ENCODE data around the gene NTM.

The NTM gene

GRCh38 chr11:131549770-131550169, 179.4 kb downstream of the NTM start:
- no peak for DNase-seq (ENCODE audit: low spot score)

DNA sequence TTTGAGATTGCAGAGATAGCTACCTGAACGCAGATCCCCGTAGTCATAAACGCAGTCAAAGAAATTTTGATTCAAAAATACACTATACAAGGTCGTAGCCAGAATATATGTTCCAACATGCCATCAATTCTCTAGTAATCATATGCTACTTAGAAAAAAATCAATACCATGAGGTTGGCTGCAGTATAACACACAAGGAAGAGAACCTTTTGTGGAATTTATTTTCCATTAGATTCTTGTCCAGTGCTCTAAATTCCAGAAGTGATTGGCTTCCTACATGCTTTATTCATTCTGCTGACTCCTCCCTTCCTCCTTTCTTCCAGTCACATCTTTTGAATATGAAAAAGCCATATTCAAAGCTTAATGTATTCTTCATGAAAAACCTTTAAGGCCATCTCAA, 189.9 kb downstream of the NTM start:
- no peak for DNase-seq (ENCODE audit: low spot score)

GRCh38 chr11:131561501-131561900, 191.1 kb downstream of the NTM start:
- DNase-seq (ENCODE audit: low spot score), result no peak

DNA sequence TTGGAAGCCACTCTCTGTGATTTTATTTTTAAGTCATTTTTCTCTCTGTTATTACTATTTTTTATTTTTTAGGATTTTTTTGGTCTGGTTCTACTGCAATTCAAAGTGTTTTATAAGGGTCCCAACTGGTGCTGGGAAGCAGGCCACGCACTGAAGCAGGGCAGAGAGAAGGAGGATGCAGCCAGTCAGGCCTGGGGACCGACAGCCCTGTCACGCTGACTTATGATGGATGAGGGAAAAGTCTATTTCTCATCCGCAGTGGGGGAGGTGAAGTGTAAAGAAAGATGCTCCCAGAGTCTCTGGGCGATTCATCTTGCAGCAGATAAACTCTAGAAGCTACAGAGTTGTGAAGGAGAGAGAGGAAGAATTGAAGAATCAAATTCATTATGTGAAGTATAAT, 191.6 kb downstream of the NTM start:
- DNase-seq (ENCODE audit: low spot score), result no peak

GRCh38 chr11:131568318-131568717, 197.9 kb downstream of the NTM start:
- DNase-seq (ENCODE audit: low spot score), result no peak

GRCh38 chr11:131571571-131571970, 201.2 kb downstream of the NTM start:
- DNase-seq (ENCODE audit: low spot score), result no peak

GRCh38 chr11:131572423-131572822, 202.0 kb downstream of the NTM start:
- no peak for DNase-seq (ENCODE audit: low spot score)

GRCh38 chr11:131579932-131580387, 209.5 kb downstream of the NTM start:
- no peak for DNase-seq (ENCODE audit: low spot score)

DNA sequence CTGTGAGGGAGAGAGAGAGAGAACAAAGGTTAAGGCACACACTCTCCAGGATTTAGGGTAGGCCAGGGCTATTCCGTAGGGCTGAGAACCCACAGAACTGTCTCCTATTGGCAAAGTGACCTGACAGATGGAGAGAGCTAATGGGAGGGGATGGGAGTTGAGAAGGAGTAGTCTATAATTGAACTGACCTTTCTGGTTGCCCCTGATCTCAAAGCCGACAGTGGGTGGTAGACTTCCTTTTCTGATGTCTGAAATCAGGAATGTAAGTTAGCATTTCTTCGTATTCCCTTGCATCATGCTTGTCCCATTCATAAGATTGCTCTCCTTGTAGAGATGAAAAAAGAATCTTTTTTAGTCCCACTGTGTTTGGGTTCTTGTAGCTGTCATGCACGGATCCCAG, 210.1 kb downstream of the NTM start:
- no peak for DNase-seq (ENCODE audit: low spot score)

DNA sequence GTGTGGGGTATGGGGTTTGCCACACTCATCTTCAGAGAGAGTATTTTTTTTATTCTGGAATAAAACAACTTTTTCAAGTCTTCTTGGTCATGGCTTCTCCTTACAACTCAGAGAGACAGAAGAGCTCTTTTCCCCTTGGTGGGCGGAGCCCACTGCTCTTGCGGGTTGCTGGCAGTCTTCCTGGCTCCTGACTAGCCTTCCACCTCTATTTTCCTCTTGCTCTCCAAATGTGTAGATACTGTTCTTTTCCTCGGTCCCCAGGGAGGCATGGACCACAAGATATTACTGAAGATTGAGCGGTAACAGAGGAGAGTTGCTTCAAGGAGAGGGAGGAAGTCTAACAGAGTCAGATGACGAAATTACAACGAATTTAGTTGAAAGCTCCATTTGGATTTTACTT, 210.6 kb downstream of the NTM start:
- no peak for DNase-seq (ENCODE audit: low spot score)

- no peak for DNase-seq (ENCODE audit: low spot score)
Measured at GRCh38 chr11:131582021-131582525, 211.7 kb downstream of the NTM start.

- DNase-seq (ENCODE audit: low spot score), result no peak
Measured at GRCh38 chr11:131583421-131583820, 213.0 kb downstream of the NTM start.

DNA sequence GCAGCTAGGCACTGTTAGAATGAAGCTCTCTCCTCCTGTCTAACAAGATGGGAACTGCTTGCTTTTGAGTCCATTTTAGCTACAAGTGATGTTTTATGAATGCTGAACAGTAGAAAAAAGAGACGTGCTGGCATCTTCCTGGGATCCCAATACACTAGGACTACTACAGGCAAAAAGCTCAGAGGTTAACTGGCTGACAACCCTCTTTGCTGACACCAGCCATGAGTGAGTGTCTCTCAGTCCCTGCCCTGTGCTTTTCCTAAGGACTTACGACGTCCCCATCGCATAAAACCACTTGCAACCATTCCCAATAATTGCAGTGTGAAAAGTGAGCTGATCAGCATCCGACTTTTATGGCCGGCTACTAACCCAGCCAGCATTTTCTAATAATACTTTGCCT, 213.5 kb downstream of the NTM start:
- no peak for DNase-seq (ENCODE audit: low spot score)

- no peak for DNase-seq (ENCODE audit: low spot score)
Measured at GRCh38 chr11:131584785-131585592, 214.6 kb downstream of the NTM start.

DNA sequence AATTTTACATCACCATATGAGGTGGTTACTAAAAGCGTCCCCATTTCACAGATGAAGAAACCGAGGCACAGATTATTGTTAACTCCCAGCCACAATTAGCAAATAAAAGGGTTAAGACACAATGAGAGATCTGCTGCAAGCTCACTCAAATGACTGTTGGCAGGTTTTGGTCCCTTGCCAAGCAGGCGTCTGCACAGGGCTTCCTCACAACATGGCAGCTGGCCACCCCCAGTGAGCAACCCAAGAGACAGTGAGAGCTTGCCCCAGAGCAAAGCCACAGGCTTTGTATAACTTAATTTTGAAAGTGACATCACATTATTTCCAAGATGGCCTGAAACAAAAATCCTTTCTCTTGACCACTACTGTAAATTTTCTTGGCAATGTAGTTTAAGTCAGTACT, 217.6 kb downstream of the NTM start:
- DNase-seq (ENCODE audit: low spot score), result no peak

- no peak for DNase-seq (ENCODE audit: low spot score)
Measured at GRCh38 chr11:131591051-131591461, 220.6 kb downstream of the NTM start.

GRCh38 chr11:131592152-131592551, 221.7 kb downstream of the NTM start:
- no peak for DNase-seq (ENCODE audit: low spot score)

DNA sequence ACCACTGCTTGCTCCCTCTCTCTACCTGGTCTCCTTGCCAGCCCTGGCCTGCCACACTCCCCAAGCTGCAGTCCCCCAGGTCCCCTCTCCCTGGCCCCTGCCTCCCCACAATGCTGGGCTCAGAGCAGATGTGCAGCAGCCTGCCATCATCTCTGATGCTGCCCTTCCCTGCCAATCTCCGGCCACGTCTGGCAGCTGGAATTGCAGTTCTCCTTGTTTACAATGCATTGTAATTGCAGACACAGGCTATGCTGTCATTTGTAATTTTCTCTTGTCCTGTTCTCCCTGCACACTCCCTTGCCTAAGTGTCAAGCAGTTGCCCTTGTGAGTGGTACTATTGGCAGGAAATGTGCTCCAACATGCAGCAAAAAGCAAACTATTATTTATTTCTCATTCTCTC, 222.3 kb downstream of the NTM start:
- DNase-seq (ENCODE audit: low spot score), result no peak

DNA sequence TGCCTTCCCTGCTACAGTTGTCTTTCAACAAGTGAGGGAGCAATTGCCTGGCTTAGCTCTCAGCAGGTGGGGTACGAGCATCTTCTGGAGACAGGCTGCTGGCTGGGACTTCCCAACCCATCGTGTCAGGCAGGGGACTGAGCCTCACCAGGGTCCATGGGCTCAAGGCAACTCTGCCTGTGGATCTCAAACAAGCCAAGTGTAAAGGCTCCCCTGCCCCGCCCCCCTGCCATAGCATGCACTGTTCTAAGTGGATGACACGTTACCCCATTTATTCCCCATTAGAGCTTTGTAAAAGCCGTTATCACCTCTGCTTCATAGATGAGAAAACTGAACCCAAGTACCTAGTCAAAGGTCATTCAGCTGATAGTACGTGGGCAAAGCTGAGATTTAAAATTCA, 222.9 kb downstream of the NTM start:
- no peak for DNase-seq (ENCODE audit: low spot score)

DNA sequence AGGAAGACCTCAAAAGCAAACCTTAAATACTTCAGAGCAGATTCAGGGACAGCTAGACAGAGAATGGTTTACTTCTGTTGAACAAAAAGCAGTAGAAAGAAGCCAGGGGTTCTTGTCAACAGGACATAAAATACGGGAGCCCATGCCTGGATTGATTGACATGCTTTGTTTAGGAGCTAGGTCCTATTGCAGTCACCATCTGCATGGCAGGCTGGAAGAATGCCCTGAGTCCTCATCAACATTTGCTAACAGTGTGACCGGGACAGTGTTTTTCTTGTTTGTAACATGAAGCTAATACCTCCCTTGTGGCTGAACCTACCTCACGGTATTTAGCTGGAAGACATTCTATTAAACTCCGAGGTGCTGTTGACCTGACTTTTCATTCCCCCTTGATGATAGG, 225.4 kb downstream of the NTM start:
- no peak for DNase-seq (ENCODE audit: low spot score)

DNA sequence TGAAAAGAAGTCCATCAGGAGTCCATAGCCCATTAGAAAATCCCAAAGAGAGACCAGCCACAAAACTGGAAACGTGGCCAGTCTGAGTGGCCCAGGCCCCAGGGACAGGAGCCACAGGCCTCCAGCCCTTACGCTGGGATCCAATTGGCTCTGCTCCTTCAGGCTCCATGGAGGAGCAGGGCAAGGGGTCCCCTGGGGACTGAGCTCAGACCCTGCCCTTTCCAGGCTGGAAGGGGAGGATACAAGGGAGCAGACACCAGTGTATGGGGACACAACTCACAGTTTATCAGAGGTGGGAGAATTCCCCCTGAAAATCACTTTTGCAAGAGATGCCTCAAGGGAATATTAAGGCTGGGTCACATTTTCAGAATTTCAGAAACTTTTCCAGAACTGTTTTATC, 227.5 kb downstream of the NTM start:
- DNase-seq (ENCODE audit: low spot score), result no peak

DNA sequence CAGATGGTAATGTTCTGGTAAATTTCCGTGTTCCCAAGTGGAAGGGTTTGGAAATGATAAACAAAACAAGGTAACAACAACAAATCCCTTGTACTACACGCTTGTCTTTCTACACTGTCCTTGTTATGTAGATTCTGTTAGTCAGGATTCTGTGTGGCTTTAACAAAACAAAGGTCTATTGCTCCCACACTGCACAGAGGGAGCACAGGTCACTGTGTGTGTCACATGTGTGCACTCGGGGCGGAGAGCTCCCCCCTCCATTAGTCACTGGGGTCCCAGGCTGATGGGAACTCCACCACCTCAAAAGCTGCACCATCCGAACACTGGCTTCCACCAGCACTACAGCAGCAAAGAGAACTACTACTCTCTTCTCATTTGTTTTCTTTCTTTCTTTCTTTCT, 227.9 kb downstream of the NTM start:
- DNase-seq (ENCODE audit: low spot score), result no peak

GRCh38 chr11:131599285-131599684, 228.9 kb downstream of the NTM start:
- no peak for DNase-seq (ENCODE audit: low spot score)

GRCh38 chr11:131600628-131601027, 230.2 kb downstream of the NTM start:
- DNase-seq (ENCODE audit: low spot score), result no peak
